Suppressor macrophage (primary cell): ENCODE results near the gene MRPL50.
A peak's percentile ranks its signal among the peaks of the same experiment; 100 is the strongest.

Experiments used
- DNase-seq, 4 experiments: peaks; one replicate each; pipeline ENCODE4 v3.0.0-alpha.2; 2020 to 2022
- total RNA-seq, 17 experiments: gene quantifications; one replicate each; lab custom pipeline; 2026; ENCODE audit warnings: mixed read lengths in 6 of 17, inconsistent platforms in 3 of 17; lab: John Stamatoyannopoulos, UW

The MRPL50 gene
- 6.5 to 26.0 (median 16.9) reads per million in 17 experiments for total RNA-seq

GRCh38 chr9:101398068-101398929 is at the start of gene MRPL50, which contains the start of gene ZNF189:
Gene MRPL50 (minus strand): TSS chr9:101398618. CDS start chr9:101398592, 26 bp downstream.
Gene ZNF189 (plus strand): TSS chr9:101398851. CDS start chr9:101399157, 306 bp downstream.
- peak; percentile 98 to 99 (median 99) for DNase-seq

DNA sequence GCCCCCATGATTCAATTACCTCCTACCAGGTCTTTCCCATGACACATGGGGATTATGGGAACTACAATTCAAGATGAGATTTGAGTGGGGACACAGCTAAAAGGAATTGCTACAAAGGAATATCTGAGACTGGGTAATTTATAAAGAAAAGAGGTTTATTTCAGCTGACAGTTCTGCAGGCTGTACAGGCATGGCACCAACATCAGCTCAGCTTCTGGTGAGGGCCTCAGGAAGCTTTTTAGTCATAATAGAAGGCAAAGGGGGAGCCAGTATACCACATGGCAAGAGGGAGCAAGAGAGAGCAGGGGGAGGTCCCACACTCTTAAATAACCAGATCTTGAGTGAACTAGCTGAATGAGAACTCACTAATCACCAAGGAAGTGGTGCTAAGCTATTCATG is 48.3 kb upstream of the MRPL50 start:
- DNase-seq = no peak

DNA sequence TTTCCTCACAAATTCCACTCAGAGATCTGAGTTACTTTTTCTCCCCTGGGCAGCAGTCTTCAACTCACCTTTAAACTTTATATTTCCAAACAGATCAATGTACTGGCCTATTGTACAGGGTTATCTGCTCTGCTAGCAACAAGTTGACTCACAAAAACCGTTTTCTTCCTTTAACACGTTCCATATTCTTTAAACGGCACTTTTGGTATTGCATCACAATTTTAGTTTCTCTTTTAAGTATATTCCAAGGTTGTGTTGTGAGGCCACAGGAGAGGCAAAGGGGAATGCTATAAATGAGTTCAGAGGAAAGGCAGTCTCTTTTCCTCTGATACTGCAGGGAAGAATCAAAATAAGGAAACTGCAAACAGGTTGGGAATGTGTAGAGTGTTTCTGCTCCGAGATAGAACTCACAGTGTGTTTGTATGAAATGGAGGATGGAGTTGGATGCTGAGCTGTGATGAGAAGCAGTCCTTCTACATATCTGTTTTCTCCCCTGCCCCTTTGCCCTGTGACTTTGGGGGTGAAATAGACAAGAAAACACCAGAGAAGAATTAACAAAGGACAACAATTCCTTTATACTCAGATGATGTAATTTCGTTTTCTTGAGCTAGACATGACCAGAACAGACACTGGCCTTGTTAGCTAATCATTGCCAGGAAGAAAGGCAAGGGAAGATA is 47.1 kb upstream of the MRPL50 start:
- no peak for DNase-seq

DNA sequence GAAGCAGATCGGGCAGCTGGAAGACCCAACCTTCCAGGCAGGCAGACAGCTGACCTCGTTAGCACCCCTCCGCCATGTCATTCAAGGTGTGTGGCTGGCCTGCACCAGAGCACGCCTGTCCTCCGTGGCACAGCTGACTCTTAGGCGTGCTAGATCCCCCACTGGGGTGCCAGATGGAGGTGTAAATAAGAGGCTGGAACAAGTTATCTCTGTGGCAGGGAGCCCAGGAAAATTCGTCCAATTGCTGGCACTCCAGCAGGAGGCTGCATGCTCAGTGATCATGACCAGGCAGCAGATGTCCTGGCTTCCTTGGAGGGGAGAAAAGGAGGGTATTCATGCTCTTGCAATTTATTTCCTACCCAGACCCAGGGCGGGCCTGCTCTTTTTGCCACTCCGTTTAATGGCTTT is 45.0 kb upstream of the MRPL50 start:
- DNase-seq = no peak

GRCh38 chr9:101442736-101443135 is 44.3 kb upstream of the MRPL50 start:
- no peak for DNase-seq

DNA sequence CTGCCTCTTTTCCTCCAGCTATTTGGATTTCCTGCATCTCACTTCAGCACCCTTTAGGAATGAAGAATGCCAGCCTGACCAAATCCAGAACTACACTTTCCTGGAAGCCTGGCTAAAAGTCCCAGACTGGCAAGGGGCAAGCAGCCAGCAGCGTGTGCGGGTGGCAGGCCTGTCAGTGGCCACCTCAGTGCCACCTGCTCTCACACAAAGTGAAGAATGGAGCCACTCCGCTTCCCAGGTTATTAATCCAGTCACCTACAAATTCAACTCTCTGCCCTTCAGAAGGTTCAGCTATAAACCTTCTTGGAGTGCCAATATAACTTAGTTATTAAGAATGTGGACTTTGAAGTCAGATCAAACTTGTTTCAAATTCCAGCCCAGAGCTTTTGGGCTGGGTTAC is 43.9 kb upstream of the MRPL50 start:
- no peak for DNase-seq

GRCh38 chr9:101440714-101441230 is 42.4 kb upstream of the MRPL50 start:
- DNase-seq = no peak

DNA sequence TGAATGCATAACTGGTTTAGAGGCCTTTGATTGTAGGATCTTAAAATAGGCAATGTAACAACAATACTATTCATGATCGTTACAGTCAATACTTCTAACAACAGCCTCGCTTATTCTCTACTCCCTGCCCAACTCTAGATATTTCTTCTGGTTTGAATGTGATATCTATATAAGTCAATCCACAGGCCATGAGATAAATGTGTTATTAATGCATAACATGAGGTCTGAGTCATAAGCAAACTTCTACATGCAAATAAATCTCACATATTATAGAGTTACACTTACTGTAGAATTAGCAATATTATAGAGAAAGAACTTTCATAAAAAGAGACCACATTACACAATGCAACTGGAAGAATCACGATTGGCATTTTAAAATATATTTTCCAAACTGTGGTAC is 40.1 kb upstream of the MRPL50 start:
- no peak for DNase-seq

GRCh38 chr9:101437806-101438232 is 39.4 kb upstream of the MRPL50 start:
- DNase-seq = no peak

DNA sequence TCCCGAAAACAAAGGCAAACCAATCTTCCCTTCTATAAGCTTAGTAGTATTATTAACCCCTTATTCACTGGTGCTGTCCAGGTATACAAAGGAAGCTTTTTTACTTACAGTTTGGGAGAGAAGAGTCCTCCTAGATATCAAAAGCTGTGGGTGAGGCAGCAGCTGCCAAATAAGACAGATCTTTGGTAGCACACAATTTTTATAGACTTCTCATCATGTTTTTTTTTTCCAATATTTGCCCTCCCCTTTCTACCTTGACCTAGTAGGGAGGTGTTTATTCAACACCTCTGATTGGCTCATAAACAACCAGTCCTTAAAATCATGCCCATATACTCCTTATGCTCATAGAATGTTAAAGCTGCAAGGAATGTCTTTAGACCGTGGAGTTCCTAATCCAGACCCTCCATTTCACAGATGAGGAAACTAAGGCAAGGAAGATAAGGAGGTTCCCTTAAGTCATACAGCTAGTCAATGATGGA is 37.2 kb upstream of the MRPL50 start, which contains the start of gene ALDOB:
Gene ALDOB (minus strand): TSS at position 174 of the 479 bp plus-strand sequence. CDS start 4,887 bp downstream, outside the sequence.
- DNase-seq = no peak

DNA sequence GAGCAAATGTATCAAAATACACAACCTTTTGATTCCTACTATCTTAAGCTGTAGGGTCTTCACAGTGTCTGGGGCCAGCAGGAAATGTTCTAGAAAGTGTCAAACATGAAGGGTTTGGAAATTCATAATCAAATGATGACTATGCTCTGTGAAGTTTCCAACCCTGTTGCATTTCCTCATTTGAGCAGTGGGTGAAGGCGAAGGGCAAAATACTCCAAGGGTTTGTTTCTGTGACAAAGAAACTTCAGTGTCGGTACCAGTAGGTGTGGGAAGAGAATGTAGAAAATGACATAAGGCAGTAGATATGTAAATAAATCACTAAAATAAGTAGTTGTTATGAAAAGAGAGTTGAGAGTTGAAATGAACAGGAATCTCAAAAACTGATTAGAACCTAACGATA is 36.6 kb upstream of the MRPL50 start:
- DNase-seq = no peak

GRCh38 chr9:101433229-101433628 is 34.8 kb upstream of the MRPL50 start:
- DNase-seq = no peak

GRCh38 chr9:101432740-101433139 is 34.3 kb upstream of the MRPL50 start:
- no peak for DNase-seq

DNA sequence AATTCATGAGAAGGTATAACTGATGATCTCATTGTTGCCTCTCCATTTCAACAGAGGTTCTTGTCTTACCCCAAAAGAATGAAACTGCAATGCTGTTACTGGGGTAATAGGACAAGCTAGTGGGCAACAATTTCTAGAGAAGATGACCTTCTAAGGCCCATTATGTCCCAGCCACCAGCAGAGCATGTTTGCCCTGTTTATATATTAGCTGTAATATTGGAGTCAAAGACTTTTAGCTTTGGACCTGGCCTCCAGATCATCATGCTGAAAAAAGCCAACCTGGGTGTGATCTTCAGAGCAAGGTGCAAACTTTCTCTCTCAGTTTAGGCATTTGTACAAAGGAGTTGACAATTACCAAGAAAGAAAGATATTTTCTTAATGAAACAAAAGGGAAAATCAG is 33.8 kb upstream of the MRPL50 start:
- DNase-seq = no peak

- no peak for DNase-seq
Observed at GRCh38 chr9:101429736-101430135, 31.3 kb upstream of the MRPL50 start.

- DNase-seq = no peak
Observed at GRCh38 chr9:101428909-101429308, 30.5 kb upstream of the MRPL50 start.

DNA sequence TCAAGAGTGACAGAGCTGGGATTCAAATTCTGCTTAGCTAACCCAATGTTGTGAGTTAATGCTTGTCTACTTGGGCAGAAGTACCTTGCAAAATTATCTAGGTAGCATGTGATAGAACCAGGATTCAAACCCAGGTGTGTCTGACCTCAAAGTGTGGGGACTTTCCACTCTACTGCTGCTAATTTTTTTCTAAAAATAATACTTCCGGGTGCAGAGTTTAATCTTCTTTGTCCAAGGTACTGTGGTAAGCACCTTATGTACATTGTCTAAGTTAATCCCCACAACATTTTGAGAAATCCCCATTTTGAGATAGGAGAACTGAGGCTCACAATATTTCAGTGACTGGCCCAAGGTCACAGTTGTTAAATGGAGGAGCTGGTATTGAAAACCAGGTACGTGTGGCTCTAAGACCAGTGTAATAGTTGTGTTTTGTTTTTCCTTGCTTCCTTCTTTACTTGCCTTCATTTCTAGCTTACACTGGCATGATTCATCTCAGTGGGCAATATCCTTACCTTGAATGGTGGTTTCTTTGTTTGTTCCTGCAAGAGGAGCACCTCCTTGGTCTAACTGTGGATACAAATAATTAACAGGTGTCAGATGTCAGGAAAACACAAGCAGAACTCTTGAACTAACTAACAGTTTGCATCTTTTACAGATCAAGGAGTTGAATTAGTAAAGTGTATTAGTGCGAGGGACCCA is 29.7 kb upstream of the MRPL50 start:
- DNase-seq = no peak

- DNase-seq = no peak
Observed at GRCh38 chr9:101427358-101427757, 28.9 kb upstream of the MRPL50 start.

DNA sequence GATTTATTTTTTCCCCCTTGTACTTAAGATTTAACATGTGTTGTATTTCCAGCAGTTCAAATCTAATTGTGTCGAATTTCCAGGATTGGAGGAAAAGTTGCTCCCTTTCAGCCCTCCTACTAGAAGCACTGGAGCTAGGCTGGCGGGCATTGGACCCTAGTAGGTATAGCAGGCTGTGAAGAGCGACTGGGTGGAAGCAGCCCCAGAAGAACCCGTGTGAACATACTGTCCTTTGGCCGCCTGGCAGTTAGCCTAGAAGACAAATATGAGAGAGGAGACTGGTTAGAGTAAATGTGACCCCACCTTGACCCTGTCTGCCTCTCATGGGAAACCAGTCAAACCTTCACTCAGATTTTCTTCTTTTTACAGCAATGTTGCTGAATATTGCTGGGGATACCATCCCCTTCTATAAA is 23.2 kb upstream of the MRPL50 start:
- no peak for DNase-seq

- DNase-seq = no peak
Observed at GRCh38 chr9:101419863-101420262, 21.4 kb upstream of the MRPL50 start.

GRCh38 chr9:101418518-101419430 is 20.4 kb upstream of the MRPL50 start:
- DNase-seq = no peak
